T follicular helper cell (primary cell): ENCODE results near the gene NFKBIA.
"Not testable (repeated sequence)": the region's sequence is repeated elsewhere in the genome, so short reads cannot be mapped to it uniquely, and the experiment has no call there.

Experiments
- DNase-seq: peaks from one replicate; pipeline ENCODE4 v3.0.0-alpha.2; 2020; ENCODE audit warnings: low read depth

NFKBIA gene

GRCh38 chr14:35409595-35409994, 5.0 kb upstream of the NFKBIA start:
- no peak for DNase-seq

GRCh38 chr14:35408026-35408425, 3.5 kb upstream of the NFKBIA start:
- no peak for DNase-seq

GRCh38 chr14:35407306-35407630, 2.7 kb upstream of the NFKBIA start:
- no peak for DNase-seq

- DNase-seq, result no peak
Measured at GRCh38 chr14:35406506-35407305, 2.2 kb upstream of the NFKBIA start.

GRCh38 chr14:35406090-35406489, 1.5 kb upstream of the NFKBIA start:
- no peak for DNase-seq

- no peak for DNase-seq
Measured at GRCh38 chr14:35405304-35405996, 901 bp upstream of the NFKBIA start.

- peak; percentile 94 for DNase-seq
Measured at GRCh38 chr14:35403603-35404448, 723 bp downstream of the NFKBIA start.

GRCh38 chr14:35403114-35403602, 1.4 kb downstream of the NFKBIA start:
- no peak for DNase-seq

GRCh38 chr14:35402323-35403113, 2.0 kb downstream of the NFKBIA start:
- peak; percentile 29 for DNase-seq

GRCh38 chr14:35401422-35402265, 2.9 kb downstream of the NFKBIA start:
- no peak for DNase-seq

GRCh38 chr14:35400648-35401421, 3.7 kb downstream of the NFKBIA start:
- DNase-seq, result peak; percentile 37

- no peak for DNase-seq
Measured at GRCh38 chr14:35399083-35399937, 5.2 kb downstream of the NFKBIA start.

- no peak for DNase-seq
Measured at GRCh38 chr14:35398071-35398584, 6.4 kb downstream of the NFKBIA start.

GRCh38 chr14:35396610-35397009, 7.9 kb downstream of the NFKBIA start:
- not testable (repeated sequence) for DNase-seq

GRCh38 chr14:35395283-35395682, 9.3 kb downstream of the NFKBIA start:
- DNase-seq, result no peak

- DNase-seq, result no peak
Measured at GRCh38 chr14:35394326-35395013, 10.1 kb downstream of the NFKBIA start.

- no peak for DNase-seq
Measured at GRCh38 chr14:35393826-35394225, 10.7 kb downstream of the NFKBIA start.

GRCh38 chr14:35392103-35392502, 12.4 kb downstream of the NFKBIA start:
- no peak for DNase-seq
